Stimulated activated memory B cell treated with anti-CD40 and anti-IgM and Interleukin-4, amounts not matched to agents 10 μg/mL and 1 μg/mL and 100 μg/mL, for 72 hours (primary cell): ENCODE results near the gene SLC10A2.
"Not testable (repeated sequence)": the region's sequence is repeated elsewhere in the genome, so short reads cannot be mapped to it uniquely, and the experiment has no call there.

Experiments used
- ATAC-seq: fragments of 150-1000 bp; cut with Tn5 transposase; 2 replicates; pipeline ENCODE4 v1.10.0; 2021
- H3K27ac Mint-ChIP-seq: one replicate; pipeline ENCODE4 v1.8.0; 2022; ENCODE audit warnings: mild to moderate bottlenecking, mixed read lengths
- H3K27me3 Mint-ChIP-seq: one replicate; pipeline ENCODE4 v1.8.0; 2022; ENCODE audit warnings: mixed read lengths
- H3K36me3 Mint-ChIP-seq: one replicate; pipeline ENCODE4 v1.8.0; 2022; ENCODE audit warnings: mixed read lengths
- H3K4me1 Mint-ChIP-seq: one replicate; pipeline ENCODE4 v1.8.0; 2022; ENCODE audit warnings: mixed read lengths
- H3K4me3 Mint-ChIP-seq: one replicate; pipeline ENCODE4 v1.8.0; 2022; ENCODE audit warnings: mild to moderate bottlenecking, moderate library complexity, mixed read lengths
- H3K9me3 Mint-ChIP-seq: one replicate; pipeline ENCODE4 v1.8.0; 2022; ENCODE audit warnings: mixed read lengths

Gene SLC10A2, protein sequence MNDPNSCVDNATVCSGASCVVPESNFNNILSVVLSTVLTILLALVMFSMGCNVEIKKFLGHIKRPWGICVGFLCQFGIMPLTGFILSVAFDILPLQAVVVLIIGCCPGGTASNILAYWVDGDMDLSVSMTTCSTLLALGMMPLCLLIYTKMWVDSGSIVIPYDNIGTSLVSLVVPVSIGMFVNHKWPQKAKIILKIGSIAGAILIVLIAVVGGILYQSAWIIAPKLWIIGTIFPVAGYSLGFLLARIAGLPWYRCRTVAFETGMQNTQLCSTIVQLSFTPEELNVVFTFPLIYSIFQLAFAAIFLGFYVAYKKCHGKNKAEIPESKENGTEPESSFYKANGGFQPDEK

DNA sequence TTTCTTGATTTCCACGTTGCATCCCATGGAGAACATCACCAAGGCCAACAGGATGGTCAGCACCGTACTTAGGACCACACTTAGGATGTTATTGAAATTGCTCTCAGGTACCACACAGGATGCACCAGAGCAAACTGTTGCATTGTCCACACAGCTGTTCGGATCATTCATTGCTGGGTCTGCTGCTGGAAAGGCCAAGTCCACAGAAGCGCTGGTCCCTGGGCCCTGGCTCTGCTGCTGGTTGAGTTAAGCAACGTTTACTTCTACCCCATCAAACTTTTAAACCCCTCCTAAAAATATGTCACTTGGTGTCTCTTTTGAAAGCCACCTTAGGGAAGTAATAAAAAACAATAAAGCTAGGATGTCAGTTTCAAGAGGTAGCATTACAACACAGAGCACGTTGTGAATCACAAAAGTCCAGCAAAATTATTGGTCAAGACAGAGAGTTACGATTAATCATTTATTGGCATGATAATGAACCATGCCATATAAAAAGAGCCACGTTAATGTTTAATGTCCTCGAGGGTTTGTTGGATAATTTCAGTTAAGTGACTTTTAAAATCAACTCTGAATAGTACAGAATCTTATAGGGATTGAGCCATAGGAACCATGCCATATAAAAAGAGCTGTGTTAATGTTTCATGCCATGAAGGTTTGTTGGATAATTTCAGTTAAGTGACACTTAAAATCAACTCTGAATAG is at the start of gene SLC10A2:
TSS of gene SLC10A2 (minus strand) at position 339 of the 702 bp plus-strand sequence. CDS start at position 171, 168 bp downstream.
- Mint-ChIP-seq H3K9me3 (peaks cover 4% of the 10 kb centered on the region), H3K27ac (no peak within 1 kb of the TSS), H3K27me3 (no peaks in the 10 kb centered on the region), H3K4me1 (no peaks in the 10 kb centered on the region), H3K4me3 (no peak within 1 kb of the TSS), H3K36me3 (no peaks in the 10 kb centered on the region)
- ATAC-seq = no peak

DNA sequence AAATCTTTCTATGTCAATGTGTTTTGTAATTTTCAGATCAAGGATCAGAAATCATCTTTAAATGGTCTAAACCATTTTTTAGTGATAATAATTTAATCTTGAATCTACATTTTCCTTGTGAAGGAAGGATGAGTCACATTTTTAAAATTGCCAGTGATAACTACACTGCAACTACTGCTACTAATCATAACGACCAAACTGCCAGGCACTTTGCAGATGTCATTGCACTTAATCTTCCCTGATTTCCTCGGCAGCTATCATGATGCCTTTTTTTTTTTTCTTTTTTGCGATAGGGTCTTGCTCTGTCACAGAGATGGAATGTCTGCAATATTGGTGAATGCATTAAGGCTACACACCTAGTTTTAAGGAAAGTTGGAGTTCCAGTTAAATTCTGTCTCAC is 41.4 kb upstream of the SLC10A2 start:
- no peak for ATAC-seq
- no peaks in the 10 kb centered on the region for H3K4me1 Mint-ChIP-seq
- H3K4me3 Mint-ChIP-seq = no peak overlapping the region
- no peaks in the 10 kb centered on the region for H3K36me3 Mint-ChIP-seq
- H3K9me3 Mint-ChIP-seq = no peaks in the 10 kb centered on the region
- H3K27ac Mint-ChIP-seq = no peak overlapping the region
- no peaks in the 10 kb centered on the region for H3K27me3 Mint-ChIP-seq

DNA sequence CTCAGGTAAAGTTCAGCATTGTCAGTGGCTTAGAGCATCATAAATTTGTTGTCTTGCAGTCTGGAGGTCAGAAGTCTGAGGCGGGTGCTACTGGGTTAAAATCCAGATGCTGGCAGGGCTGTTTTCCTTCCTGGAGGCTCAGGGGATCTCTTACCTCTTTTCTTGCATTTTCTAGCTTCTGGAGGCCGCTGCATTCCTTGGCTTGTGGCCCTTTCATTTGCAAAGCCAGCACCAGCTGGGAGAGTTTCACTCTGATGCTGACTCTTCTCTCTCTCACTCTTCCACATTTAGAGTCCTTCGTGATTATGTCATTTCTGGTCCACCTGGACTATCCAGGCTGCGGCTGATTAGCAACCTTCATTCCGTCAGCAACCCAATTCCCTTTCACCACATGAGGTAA is 38.1 kb upstream of the SLC10A2 start:
- Mint-ChIP-seq H3K9me3 (no peaks in the 10 kb centered on the region), H3K4me1 (no peaks in the 10 kb centered on the region), H3K27ac (no peak overlapping the region), H3K27me3 (no peaks in the 10 kb centered on the region), H3K4me3 (no peak overlapping the region), H3K36me3 (no peaks in the 10 kb centered on the region)
- no peak for ATAC-seq

DNA sequence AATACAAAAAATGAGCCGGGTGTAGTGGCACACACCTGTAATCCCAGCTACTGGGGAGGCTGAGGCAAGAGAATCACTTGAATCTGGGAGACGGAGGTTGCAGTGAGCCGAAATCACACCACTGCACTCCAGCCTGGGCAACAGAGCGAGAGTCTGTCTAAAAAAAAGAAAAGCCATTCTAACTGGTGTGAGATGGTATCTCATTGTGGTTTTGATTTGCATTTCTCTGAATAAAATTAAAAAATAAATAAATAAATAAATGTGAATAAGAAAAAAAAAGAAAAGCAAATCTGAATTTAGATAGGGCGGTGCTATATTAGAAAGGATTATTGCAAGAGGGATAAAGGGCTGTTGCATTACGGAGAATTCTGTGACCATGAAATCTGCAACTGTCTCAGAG is 37.2 kb upstream of the SLC10A2 start:
- H3K36me3 Mint-ChIP-seq, H3K4me1 Mint-ChIP-seq, H3K27me3 Mint-ChIP-seq, H3K9me3 Mint-ChIP-seq, ATAC-seq, H3K4me3 Mint-ChIP-seq, H3K27ac Mint-ChIP-seq: not testable (repeated sequence)

DNA sequence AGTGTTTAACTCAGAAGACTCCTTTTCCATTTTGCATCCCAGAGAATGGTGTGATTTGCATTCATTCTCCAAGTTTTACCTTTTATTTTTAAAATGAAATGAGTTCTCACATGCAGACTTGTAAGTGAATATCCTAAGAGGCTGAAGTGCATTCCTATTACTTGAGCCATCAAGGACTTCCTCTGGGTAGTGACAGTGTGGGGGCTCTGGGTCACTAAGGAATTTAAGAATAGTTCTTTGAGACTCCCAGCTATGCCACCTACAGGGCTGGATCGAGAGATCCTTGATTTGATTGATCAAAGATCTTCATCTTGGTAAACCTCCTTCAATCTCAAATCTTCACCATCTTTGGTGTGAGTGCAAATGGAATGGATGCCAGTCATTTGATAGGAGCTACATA is 36.3 kb upstream of the SLC10A2 start:
- no peaks in the 10 kb centered on the region for H3K36me3 Mint-ChIP-seq
- H3K4me1 Mint-ChIP-seq = no peaks in the 10 kb centered on the region
- H3K27me3 Mint-ChIP-seq = no peaks in the 10 kb centered on the region

DNA sequence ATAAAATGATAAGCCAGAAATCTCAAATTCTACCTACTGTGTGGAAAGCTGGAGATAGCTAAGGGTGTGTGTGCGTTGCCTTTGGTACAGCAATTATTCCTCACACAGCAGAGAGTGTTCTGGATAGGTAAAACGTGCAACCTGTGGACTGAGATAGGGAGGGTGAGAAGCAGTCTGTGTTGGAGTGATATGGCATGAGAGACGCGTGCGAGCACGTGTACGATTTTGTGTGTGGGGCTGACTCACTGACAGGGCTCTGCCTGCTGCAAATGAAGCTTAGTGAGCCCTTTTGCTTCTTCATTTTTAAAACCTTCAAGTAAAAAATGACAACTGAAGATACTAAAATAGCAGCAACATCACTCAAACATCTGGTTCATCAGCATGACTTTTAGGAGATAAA is 35.7 kb upstream of the SLC10A2 start:
- ATAC-seq = no peak
- no peaks in the 10 kb centered on the region for H3K36me3 Mint-ChIP-seq

More for the DNA sequence above, 36.3 kb upstream of the SLC10A2 start:
- H3K27ac Mint-ChIP-seq = no peak overlapping the region
- H3K4me3 Mint-ChIP-seq = no peak overlapping the region
- ATAC-seq = no peak
- no peaks in the 10 kb centered on the region for H3K9me3 Mint-ChIP-seq

DNA sequence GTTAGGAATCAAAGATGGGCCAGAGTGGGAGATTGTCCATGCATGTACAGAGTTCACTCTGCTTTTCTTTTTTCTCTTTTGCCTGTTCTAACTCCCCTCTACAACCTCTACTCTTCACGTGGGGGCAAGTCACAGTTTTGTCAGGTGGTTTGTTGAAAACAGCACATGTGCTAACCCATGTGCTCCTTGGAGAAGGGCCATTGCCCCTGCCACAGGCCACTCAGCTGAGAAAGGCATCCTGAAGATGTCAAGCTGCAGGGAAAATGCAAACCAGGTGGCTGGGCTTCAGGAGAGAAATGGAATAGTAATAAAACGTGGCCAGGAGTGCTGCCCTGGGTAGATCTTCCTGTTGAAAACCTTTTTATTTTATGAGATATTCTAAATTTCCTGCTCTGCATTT is 35.3 kb upstream of the SLC10A2 start:
- no peaks in the 10 kb centered on the region for H3K27me3 Mint-ChIP-seq
- H3K4me3 Mint-ChIP-seq = no peak overlapping the region
- no peaks in the 10 kb centered on the region for H3K36me3 Mint-ChIP-seq
- H3K4me1 Mint-ChIP-seq = no peaks in the 10 kb centered on the region
- ATAC-seq = no peak
- no peak overlapping the region for H3K27ac Mint-ChIP-seq
- H3K9me3 Mint-ChIP-seq = no peaks in the 10 kb centered on the region

More for the DNA sequence above, 35.7 kb upstream of the SLC10A2 start:
- H3K9me3 Mint-ChIP-seq = no peaks in the 10 kb centered on the region
- H3K4me3 Mint-ChIP-seq = no peak overlapping the region
- no peak overlapping the region for H3K27ac Mint-ChIP-seq
- H3K27me3 Mint-ChIP-seq = no peaks in the 10 kb centered on the region
- H3K4me1 Mint-ChIP-seq = no peaks in the 10 kb centered on the region

DNA sequence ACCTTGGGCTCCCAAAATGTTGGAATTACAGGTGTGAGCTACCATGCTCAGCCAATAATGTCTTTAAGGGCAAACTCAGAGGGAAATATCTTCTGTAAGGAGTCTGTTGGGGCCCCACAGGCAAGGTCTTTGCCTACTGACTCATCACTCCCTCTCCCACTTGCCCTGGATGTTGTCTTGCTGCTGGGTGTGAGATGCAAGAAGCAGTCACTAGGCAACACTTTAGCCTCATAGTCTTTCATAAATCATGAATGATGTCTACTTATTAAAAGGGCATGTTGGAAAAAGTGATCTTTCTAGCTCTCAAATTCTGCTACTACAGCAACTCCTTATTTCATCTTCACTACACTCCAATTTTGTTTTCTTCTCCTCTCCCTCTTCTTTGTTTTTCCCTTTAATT is 34.6 kb upstream of the SLC10A2 start:
- no peak for ATAC-seq
- Mint-ChIP-seq H3K27ac (no peak overlapping the region), H3K4me1 (no peaks in the 10 kb centered on the region), H3K9me3 (no peaks in the 10 kb centered on the region), H3K27me3 (no peaks in the 10 kb centered on the region), H3K36me3 (no peaks in the 10 kb centered on the region), H3K4me3 (no peak overlapping the region)

DNA sequence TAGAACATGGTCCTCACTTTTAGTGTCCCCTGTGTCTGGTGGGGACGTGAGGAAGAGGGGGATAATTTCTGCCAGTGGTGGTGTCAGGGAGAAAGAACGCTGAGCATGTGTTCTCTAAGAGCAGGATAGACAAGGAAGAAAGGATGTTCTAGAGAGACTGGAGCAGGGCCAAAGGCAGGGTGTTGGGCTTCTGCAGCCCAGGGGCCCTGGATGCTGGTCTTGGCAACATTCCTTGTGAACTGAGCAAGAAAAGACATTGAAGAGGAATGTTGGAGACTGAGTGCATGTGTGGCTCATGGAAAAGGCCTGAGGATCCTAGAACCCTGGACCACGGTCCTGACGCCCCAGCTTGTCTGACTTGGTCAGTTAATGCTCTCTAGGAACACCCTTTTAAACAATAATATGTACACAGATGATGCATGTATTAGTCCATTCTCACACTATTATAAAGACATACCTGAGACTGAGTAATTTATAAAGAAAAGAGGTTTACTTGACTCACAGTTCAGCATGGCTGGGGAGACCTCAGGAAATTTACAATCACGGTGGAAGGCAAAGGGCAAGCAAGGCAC is 33.6 kb upstream of the SLC10A2 start:
- ATAC-seq = no peak
- H3K36me3 Mint-ChIP-seq = no peaks in the 10 kb centered on the region
- no peaks in the 10 kb centered on the region for H3K9me3 Mint-ChIP-seq
- H3K27ac Mint-ChIP-seq = no peak overlapping the region
- H3K4me3 Mint-ChIP-seq = no peak overlapping the region
- no peaks in the 10 kb centered on the region for H3K4me1 Mint-ChIP-seq
- no peaks in the 10 kb centered on the region for H3K27me3 Mint-ChIP-seq

DNA sequence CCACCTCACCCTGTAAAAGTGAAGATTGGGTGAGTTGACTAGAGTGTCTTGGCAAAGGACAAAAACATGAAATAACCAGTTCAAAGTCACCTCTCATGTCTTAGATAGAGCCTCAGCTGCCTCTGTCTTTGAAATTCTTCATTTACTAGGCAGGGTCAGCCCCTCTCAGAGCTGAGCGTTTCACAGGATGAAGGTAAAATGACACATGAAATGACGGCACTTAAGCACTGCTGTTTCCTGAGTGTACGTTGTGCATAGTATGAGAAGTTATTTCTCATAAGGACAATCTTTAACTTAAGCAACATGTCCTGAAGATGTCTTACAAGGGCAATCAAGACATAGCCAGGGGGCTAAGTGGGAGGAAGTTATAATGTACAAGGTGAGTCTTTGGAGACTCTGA is 32.3 kb upstream of the SLC10A2 start:
- H3K4me1 Mint-ChIP-seq = no peaks in the 10 kb centered on the region
- no peak for ATAC-seq
- H3K4me3 Mint-ChIP-seq = no peak overlapping the region
- H3K36me3 Mint-ChIP-seq = no peaks in the 10 kb centered on the region
- no peaks in the 10 kb centered on the region for H3K27me3 Mint-ChIP-seq
- peaks cover 6% of the 10 kb centered on the region for H3K9me3 Mint-ChIP-seq
- H3K27ac Mint-ChIP-seq = no peak overlapping the region

DNA sequence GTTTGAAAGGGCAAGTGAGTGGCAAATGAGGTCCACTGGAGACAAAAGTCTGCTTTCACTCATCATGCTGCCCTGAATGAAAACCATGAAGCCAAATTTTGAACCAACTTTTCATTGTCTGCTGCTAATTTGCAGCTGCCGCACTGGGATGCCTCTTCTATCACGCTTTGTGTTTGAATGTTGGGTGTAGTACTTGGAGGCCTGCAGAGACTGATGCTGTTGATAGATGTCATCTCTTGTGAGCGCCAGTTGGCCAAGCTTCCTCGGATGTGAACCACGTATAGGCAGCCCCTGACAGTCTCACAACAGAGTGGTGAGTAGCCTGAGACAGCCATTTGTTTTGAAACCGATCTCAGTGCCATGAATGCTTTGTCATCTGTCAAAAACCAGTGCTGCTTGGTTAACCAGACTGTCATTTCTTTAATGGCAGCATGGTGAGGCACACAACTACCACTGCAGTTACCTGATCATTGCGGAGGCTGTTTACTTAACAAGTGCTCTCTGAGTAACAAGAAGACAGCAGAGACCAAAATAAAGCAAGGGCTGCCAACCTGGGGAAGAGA is 31.2 kb upstream of the SLC10A2 start:
- H3K36me3 Mint-ChIP-seq = no peaks in the 10 kb centered on the region
- ATAC-seq = no peak
- H3K4me1 Mint-ChIP-seq = no peaks in the 10 kb centered on the region
- no peaks in the 10 kb centered on the region for H3K27me3 Mint-ChIP-seq
- H3K4me3 Mint-ChIP-seq = no peak overlapping the region
- H3K27ac Mint-ChIP-seq = no peak overlapping the region
- H3K9me3 Mint-ChIP-seq = peaks cover 7% of the 10 kb centered on the region

DNA sequence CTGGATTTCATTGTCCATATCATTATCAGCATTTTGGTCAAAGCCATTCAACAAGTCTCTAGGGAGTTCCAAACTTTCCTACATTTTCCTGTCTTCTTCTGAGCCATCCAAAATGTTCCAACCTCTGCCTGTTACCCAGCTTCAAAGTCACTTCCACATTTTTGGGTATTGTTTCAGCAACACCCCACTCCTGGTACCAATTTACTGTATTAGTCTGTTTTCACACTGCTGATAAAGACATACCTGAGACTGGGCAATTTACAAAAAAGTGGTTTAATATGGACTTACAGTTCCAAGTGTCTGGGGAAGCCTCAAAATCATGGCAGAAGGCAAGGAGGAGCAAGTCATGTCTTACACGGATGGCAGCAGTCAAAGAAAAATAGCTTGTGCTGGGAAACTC is 27.4 kb upstream of the SLC10A2 start:
- not testable (repeated sequence) for H3K27me3 Mint-ChIP-seq, H3K4me1 Mint-ChIP-seq, H3K36me3 Mint-ChIP-seq, ATAC-seq, H3K4me3 Mint-ChIP-seq, H3K27ac Mint-ChIP-seq, H3K9me3 Mint-ChIP-seq

DNA sequence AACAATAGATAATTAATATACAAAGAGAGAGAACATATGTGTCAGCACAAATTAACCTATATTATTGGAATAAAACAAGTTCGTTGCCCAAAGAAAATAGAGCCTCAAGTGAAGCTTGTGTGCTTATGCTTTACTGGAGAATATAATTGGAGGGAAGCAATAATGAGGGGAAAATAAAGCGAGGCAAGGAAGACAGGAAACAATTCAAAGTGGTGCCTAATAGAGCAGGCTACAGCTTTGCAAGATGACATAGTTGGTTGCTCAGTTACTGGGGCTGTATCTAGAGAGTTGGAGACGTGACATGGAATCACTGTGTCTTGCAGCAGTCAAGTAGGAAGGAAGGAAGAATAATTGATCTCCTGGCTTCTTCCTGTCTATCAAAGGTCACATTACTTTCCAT is 21.1 kb upstream of the SLC10A2 start:
- H3K27me3 Mint-ChIP-seq = no peaks in the 10 kb centered on the region
- no peaks in the 10 kb centered on the region for H3K4me1 Mint-ChIP-seq
- H3K27ac Mint-ChIP-seq = no peak overlapping the region
- no peaks in the 10 kb centered on the region for H3K36me3 Mint-ChIP-seq
- ATAC-seq = no peak
- H3K9me3 Mint-ChIP-seq = no peaks in the 10 kb centered on the region
- H3K4me3 Mint-ChIP-seq = no peak overlapping the region

DNA sequence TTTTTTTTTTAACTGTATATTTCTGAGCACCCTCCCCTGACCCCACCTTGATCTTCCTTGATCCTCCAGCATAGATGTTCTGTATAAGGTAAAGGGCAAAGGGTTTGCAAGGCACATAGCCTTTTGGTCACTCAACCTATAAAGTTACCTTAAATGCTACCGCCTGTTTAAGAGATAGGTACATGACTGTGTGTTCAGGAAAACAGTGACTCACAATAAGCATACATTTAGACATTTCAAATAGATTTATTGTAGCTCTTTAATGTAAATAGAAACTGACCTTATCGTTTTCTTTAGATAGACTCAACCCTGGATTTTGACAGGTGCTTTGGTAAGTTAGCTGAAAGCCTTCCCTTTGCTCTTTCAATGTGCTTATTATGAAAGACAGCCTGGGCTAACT is 15.2 kb upstream of the SLC10A2 start:
- Mint-ChIP-seq H3K4me1 (no peaks in the 10 kb centered on the region), H3K27me3 (no peaks in the 10 kb centered on the region), H3K27ac (no peak overlapping the region), H3K4me3 (no peak overlapping the region), H3K9me3 (no peaks in the 10 kb centered on the region), H3K36me3 (no peaks in the 10 kb centered on the region)
- no peak for ATAC-seq

DNA sequence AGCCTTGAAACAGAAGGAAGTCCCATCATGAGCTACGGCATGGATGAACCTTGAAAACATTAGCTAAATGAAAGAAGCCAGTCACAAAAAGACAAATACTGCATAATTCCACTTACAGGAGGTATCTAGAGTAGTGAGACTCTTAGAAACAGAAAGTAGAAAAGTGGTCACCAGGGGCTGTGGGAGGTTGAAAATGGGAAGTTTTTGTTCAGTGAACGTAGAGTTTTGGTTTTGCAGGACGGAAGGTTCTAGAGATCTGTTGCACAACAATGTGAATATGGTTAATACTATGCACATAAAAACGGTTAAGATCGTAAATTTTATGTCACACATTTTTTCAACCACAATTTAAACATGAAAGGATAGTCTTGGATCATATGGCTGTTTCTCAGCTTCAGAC is 11.9 kb upstream of the SLC10A2 start:
- Mint-ChIP-seq H3K27ac (no peak overlapping the region), H3K4me1 (no peaks in the 10 kb centered on the region), H3K9me3 (no peaks in the 10 kb centered on the region), H3K4me3 (no peak overlapping the region), H3K27me3 (no peaks in the 10 kb centered on the region), H3K36me3 (no peaks in the 10 kb centered on the region)
- ATAC-seq = no peak

DNA sequence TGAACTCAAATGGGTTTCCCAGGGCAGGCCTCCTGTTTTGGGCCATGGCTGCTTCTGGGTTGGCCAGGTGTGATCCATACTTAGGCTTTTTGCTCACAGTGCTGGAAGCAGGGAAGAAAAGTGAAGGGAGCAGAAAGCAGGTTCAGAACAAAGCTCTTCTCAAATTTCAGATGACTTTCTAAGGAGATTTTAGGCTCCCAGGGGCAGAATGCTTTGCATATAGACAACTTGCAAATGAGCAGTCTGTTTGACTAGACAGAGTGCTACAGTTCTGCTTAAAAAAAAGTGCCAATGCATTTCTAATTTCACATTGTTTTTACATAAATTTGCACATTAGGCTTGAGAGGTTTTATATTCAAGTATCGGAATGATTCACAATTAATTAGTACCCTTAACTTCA is 2.6 kb upstream of the SLC10A2 start:
- Mint-ChIP-seq H3K9me3 (peaks cover 7% of the 10 kb centered on the region), H3K36me3 (no peaks in the 10 kb centered on the region), H3K27me3 (no peaks in the 10 kb centered on the region), H3K27ac (no peak overlapping the region), H3K4me3 (no peak overlapping the region), H3K4me1 (no peaks in the 10 kb centered on the region)
- no peak for ATAC-seq
